HG03520 (cell line): ENCODE measurements around the gene TRIM62.

Source experiments
- ATAC-seq: cut with Tn5 transposase; IDR thresholded peaks from one replicate; pipeline ENCODE4 v1.9.1; 2021; ENCODE audit warnings: mild to moderate bottlenecking, moderate library complexity; ENCODE audit not compliant: unreplicated experiment

Gene TRIM62

DNA sequence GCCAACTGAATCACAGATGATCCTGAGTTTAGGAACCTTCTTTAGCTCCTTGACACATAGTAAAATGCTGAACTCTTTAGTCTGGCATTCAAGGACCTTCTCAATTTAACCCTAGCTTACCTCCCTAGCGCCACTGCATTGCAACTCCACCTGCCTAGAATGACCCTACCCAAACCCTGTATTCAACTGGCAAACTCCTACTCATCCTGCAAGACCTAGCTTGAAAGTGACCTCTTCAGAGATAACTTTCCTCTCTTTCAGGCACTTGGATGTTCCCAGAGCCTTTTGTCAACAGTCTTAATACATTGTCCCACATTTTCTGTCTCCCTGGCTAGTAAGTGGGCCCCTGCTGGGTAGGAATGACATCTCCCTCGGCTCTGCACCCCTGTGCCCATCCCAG, 19.7 kb downstream of the TRIM62 start:
- no peak for ATAC-seq

DNA sequence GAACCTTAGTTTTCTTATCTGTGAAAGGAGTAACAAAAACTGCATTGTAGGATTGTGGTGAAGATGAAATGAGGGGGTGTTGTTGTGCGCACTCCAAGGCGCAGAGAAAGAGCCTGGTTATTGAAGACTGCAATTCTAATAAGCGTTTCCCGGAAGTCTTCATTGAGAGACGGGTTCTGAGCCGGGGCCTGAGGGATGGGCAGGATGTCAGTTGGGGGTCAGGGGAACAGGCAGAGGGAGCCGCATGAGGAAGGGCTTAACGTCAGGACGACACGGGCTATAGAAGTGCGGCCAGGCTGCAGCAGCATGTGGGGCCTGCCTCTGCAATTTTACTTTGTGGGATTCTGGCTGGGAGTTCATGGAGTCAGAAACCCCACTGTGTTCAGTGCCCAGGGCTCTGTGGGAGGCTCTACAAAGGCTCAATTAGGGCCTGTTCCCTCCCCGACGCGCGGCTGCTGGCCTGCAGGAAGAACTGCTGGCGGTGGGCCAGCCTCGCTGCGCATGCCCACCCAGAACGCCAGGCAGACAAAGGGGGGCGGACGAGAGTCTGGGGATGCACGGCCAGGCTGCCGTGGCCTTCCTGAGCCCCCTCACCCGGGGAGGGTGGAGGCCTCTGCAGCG, 20.7 kb downstream of the TRIM62 start:
- ATAC-seq, result no peak

DNA sequence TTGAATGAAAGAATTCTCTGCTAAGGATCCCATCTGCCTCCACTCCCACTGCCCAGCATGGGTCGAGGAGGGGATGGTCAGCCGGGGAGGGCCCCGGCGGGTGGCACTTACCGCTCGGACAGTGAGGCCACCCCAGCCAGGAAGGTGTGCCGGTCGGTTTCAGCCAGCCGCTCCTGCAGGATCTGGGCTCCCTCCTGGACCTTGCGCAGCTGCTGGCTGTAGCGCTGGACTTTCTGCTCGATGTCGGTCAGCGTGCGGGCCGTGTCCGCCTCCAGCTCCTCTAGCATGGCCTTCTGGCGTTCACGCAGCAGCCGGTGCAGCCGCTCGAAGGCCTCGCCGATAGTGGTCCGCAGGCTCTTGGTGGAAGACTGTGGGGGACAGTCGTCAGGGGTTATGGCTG, 22.3 kb downstream of the TRIM62 start:
- ATAC-seq, result no peak

GRCh38 chr1:33158366-33158765, 23.5 kb downstream of the TRIM62 start:
- ATAC-seq, result no peak

DNA sequence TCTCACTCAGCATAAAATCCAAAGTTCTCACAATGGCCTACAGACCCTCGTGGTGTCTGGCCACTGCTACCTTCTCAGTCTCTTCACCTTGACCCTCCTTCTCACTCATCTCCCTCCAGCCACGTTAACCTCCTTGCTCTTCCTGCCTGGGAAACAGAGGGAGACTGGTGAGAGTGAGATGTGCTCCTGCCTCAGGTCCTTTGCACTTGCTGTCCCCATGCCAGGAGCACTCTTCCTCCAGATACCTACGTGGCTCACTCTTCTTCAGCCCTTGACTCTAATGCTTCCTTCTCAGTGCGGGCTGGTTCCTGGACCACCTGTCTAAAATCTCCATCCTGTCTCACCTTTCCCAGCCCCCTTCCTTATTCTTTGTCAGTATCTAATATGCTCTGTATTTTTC, 24.7 kb downstream of the TRIM62 start:
- no peak for ATAC-seq

DNA sequence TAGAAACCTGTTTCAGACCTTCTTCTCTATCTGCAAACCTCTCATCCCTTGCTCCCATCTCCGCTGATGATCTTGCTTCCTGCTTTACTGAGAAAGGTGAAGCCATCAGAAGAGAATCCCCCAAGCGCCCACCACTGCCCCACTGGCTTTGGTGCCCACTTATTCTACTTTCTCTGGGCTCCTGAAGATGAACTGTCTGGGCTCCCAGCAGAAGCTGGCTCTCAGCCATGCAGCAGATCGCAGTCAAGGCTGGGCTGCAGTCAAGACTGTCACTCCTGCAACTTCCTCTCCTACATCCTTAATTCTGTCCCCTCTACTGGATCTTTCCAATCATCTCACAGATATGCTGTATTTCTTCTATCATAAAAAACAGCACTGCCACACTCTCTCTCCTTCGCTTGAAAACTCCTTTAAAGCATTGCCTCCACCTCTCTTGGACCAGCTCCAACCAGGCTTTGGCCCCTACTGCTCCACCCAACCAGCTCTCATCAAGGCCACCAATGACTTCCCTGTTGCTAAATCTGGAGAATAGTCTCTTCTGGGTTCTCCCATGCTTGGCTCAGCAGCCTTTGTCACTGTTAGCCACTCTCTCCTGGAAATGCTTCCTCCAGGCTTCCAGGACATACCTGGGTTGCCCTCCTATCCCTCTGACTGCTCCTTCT, 25.8 kb downstream of the TRIM62 start:
- ATAC-seq, result no peak

DNA sequence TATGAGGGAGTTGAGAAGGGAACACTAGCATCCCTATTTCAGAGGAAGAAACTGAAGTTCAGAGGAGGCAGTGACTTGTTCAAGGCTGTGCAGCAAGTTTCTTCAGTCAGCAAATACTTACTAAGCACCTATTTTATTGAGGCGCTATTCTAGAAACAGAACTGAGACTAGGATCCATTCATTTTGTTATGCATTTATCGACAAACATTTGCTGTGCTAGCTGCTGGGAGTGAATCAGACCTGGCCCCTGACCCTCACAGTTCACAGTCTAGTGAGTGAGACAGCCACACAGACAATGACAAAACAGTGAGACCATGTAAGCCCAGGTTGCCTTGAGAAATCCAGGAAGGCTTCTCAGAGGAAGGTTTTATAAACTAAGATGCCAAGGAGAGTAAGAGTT, 28.2 kb downstream of the TRIM62 start:
- no peak for ATAC-seq

- ATAC-seq, result no peak
Observed at GRCh38 chr1:33152685-33153432, 29.0 kb downstream of the TRIM62 start.

- no peak for ATAC-seq
Observed at GRCh38 chr1:33151116-33151515, 30.7 kb downstream of the TRIM62 start.

GRCh38 chr1:33150522-33150921, 31.3 kb downstream of the TRIM62 start:
- ATAC-seq, result no peak

GRCh38 chr1:33149453-33150190, 32.2 kb downstream of the TRIM62 start:
- no peak for ATAC-seq

- ATAC-seq, result no peak
Observed at GRCh38 chr1:33148615-33149014, 33.2 kb downstream of the TRIM62 start.

DNA sequence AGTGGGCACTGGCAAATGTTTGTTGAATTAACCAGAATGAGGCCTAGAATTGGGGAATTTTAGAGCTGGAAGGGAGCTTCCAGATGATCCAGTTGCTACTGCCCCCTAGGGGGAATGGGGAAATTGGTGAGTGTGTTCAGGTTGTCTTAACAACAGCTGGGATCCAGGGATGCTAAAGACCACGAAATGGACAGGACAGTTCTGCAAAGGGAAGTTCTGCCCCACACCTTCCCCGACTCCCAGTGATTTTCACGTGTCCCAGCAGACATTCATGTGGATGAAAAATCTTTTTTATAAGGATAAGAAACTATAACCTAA, 33.9 kb downstream of the TRIM62 start:
- ATAC-seq, result no peak

GRCh38 chr1:33147275-33147996, 34.4 kb downstream of the TRIM62 start:
- ATAC-seq, result no peak

GRCh38 chr1:33146003-33146402, 35.8 kb downstream of the TRIM62 start:
- ATAC-seq, result no peak

DNA sequence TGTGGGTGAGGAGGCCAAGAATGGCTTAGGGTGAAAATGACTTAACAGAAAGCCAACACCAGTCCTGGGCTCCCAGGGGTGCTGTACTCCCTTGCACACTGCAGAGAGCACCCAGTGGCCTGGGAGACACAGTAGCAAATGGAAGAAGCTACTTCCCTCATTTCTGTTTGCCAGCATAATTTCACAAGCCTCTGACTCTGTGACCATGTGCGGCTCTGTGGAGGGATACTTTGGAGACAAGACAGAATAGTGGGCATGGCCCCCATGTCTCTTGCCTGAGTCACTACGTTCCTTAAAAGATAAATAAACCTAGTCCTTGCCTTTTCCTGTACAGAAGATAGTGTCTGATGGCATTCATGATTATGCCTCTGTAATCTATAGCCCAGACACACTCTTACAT, 38.1 kb downstream of the TRIM62 start:
- no peak for ATAC-seq

DNA sequence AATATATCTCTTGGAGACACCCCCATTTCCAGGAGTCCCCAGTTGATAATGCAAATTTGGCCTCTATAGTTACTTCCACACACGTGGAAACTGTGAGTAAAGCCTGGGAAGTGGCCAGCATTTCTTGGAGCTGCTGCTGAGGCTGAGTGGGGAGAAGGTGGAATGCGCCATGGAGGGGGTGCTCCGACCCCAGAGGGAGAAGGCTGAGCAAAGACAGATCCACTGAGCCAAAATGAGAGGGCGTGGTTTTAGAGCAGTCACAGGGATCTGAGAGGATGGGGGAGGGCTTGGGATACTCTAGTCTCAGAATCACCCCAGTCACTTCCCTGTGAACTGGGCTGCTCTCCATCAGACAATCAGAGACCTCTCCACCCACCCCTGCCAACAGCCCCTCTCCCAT, 38.7 kb downstream of the TRIM62 start:
- no peak for ATAC-seq

GRCh38 chr1:33142483-33143064, 39.3 kb downstream of the TRIM62 start:
- no peak for ATAC-seq

- ATAC-seq, result no peak
Observed at GRCh38 chr1:33141781-33142180, 40.1 kb downstream of the TRIM62 start.

GRCh38 chr1:33141216-33141615, 40.6 kb downstream of the TRIM62 start:
- ATAC-seq, result no peak
